CD8-positive, alpha-beta memory T cell (primary cell): ENCODE data around the gene SGCD. TPM values are rescaled to one million over a fixed set of nuclear protein-coding genes. Genes with fewer than 3 reads are reported as not detected.

Source experiments
- CTCF ChIA-PET: fragments of 350-600 bp; sonication (Branson Sonifier 250); formaldehyde crosslinking; loops from one replicate; lab custom pipeline; 2021; ENCODE audit warnings: antibody characterized with exemption; lab: Charles Lee
- POLR2A ChIA-PET: fragments of 350-600 bp; sonication (Branson Sonifier 250); formaldehyde crosslinking; loops from one replicate; lab custom pipeline; 2021; ENCODE audit warnings: antibody characterized with exemption; lab: Charles Lee
- DNase-seq, 5 donors: peaks; one replicate each; pipeline versions ENCODE4 v3.0.0 to v3.0.0-alpha.2; 2020 to 2022; ENCODE audit warnings: mixed read lengths in 1 of 5
- H3K27ac ChIP-seq: one replicate; pipeline ENCODE4 v1.7.0; 2013; ENCODE audit warnings: low read depth, mild to moderate bottlenecking, low read length, moderate library complexity
- H3K27me3 ChIP-seq: 2 replicates; pipeline ENCODE4 v1.7.0; 2013; ENCODE audit warnings: low read length, mild to moderate bottlenecking; ENCODE audit not compliant: insufficient read depth, poor library complexity, severe bottlenecking
- H3K36me3 ChIP-seq: 2 replicates; pipeline ENCODE4 v1.7.0; 2013; ENCODE audit warnings: mild to moderate bottlenecking, low read length, moderate library complexity; ENCODE audit not compliant: insufficient read depth
- H3K4me1 ChIP-seq: 2 replicates; pipeline ENCODE4 v1.7.0; 2013; ENCODE audit warnings: mild to moderate bottlenecking, low read length, moderate library complexity; ENCODE audit not compliant: insufficient read depth
- H3K4me3 ChIP-seq: 2 replicates; pipeline ENCODE4 v1.7.0; 2013; ENCODE audit warnings: mild to moderate bottlenecking, low read length
- H3K9me3 ChIP-seq: 2 replicates; pipeline ENCODE4 v1.7.0; 2013; ENCODE audit warnings: mild to moderate bottlenecking, low read length
- H3K27ac Mint-ChIP-seq, 8 donors: one replicate each; pipeline ENCODE4 v1.8.0; 2020 to 2021; ENCODE audit warnings: mixed read lengths in 8 of 8, mild to moderate bottlenecking in 6 of 8, inconsistent platforms in 3 of 8, moderate library complexity in 3 of 8
- H3K27me3 Mint-ChIP-seq, 2 donors: one replicate each; pipeline ENCODE4 v1.8.0; 2020 to 2021; ENCODE audit warnings: mixed read lengths in 2 of 2, mild to moderate bottlenecking in 1 of 2, moderate library complexity in 1 of 2
- H3K36me3 Mint-ChIP-seq, 3 donors: one replicate each; pipeline ENCODE4 v1.8.0; 2020 to 2021; ENCODE audit warnings: mixed read lengths in 3 of 3, inconsistent platforms in 1 of 3, mild to moderate bottlenecking in 1 of 3
- H3K4me1 Mint-ChIP-seq, 3 donors: one replicate each; pipeline ENCODE4 v1.8.0; 2020 to 2021; ENCODE audit warnings: mixed read lengths in 3 of 3, inconsistent platforms in 1 of 3, mild to moderate bottlenecking in 1 of 3
- H3K4me3 Mint-ChIP-seq, 7 donors: one replicate each; pipeline ENCODE4 v1.8.0; 2020 to 2021; ENCODE audit warnings: mixed read lengths in 7 of 7, mild to moderate bottlenecking in 6 of 7, moderate library complexity in 4 of 7, inconsistent platforms in 2 of 7
- H3K9me3 Mint-ChIP-seq, 5 donors: one replicate each; pipeline ENCODE4 v1.8.0; 2020 to 2022; ENCODE audit warnings: mixed read lengths in 5 of 5, mild to moderate bottlenecking in 3 of 5, moderate library complexity in 2 of 5, inconsistent platforms in 1 of 5
- polyA plus RNA-seq: library from polyadenylated mRNA; unstranded; fragments of 300-500 nt; fragmentation: Illumina TruSeq; gene quantifications from one replicate; pipeline ENCODE4 v1.2.3, GENCODE V29; 2021
- total RNA-seq, 2 experiments: library from RNA; stranded (reverse); gene quantifications; one replicate each; pipeline ENCODE4 v1.2.3, GENCODE V29; 2021

Gene SGCD
- total and polyA plus RNA-seq, 3 experiments from 2014 or later = 0.11 to 0.14 (median 0.11) TPM

DNA sequence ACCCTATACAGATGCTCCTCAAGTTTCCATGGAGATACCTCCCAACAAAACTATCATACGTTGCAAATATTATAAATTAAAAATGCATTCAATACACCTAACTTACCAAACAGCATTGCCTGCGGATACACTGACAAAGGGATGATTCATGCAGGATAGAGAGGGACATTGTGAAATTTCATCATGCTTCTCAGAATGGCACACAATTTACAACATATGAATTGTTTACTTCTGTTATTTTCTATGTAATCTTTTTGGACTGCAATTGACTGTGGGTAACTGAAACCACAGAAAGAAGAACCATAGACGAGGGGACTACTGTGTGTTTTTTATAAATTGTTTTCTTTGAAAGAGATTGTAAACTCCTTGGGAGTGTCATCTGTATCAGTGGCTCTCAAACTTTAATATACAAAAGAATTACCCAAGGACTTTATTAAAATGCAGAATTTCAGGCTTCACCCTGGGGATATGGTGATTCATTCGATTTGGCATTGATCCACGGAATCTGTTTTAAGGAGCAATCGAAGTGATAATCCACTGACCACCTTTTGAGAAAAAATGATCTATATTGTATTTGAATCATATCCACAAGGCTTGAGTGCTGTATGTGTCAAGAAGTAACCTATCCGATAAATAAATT lies 146.4 kb downstream of the SGCD start:
- no peaks in the 10 kb centered on the region for H3K4me1 Mint-ChIP-seq
- no peaks in the 10 kb centered on the region for H3K36me3 Mint-ChIP-seq
- H3K4me3 Mint-ChIP-seq = no peak overlapping the region
- H3K36me3 ChIP-seq = no peaks in the 10 kb centered on the region
- POLR2A ChIA-PET = no interaction called here
- no peaks in the 10 kb centered on the region for H3K9me3 Mint-ChIP-seq
- no peaks in the 10 kb centered on the region for H3K27me3 ChIP-seq
- no peak overlapping the region for H3K27ac ChIP-seq
- DNase-seq = no peak
- H3K27ac Mint-ChIP-seq = no peak overlapping the region
- no peaks in the 10 kb centered on the region for H3K4me1 ChIP-seq
- H3K27me3 Mint-ChIP-seq = peaks cover 5 to 11% of the 10 kb centered on the region in 2 donors
- H3K4me3 ChIP-seq = no peak overlapping the region
- no peaks in the 10 kb centered on the region for H3K9me3 ChIP-seq
- CTCF ChIA-PET = no interaction called here

DNA sequence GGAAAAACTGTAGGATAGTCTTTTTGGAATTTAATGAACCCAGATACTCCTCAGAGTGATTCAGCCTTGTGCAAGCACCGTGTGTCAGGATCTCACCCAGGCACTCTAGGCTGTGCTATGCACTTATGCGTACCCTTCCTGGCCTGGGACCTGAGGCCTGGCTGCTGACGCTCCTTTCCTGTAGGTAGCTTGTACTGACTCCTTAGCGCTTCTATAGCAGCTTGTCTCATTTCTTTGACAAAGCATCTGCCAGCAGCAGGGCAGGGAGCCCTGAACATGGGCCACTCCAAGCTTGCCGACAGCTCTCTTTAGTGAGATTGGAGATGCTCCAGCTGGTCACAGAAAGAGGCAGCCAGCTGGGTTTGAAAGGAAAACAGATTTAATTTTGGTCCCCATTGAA lies 147.3 kb downstream of the SGCD start:
- POLR2A ChIA-PET = no interaction called here

DNA sequence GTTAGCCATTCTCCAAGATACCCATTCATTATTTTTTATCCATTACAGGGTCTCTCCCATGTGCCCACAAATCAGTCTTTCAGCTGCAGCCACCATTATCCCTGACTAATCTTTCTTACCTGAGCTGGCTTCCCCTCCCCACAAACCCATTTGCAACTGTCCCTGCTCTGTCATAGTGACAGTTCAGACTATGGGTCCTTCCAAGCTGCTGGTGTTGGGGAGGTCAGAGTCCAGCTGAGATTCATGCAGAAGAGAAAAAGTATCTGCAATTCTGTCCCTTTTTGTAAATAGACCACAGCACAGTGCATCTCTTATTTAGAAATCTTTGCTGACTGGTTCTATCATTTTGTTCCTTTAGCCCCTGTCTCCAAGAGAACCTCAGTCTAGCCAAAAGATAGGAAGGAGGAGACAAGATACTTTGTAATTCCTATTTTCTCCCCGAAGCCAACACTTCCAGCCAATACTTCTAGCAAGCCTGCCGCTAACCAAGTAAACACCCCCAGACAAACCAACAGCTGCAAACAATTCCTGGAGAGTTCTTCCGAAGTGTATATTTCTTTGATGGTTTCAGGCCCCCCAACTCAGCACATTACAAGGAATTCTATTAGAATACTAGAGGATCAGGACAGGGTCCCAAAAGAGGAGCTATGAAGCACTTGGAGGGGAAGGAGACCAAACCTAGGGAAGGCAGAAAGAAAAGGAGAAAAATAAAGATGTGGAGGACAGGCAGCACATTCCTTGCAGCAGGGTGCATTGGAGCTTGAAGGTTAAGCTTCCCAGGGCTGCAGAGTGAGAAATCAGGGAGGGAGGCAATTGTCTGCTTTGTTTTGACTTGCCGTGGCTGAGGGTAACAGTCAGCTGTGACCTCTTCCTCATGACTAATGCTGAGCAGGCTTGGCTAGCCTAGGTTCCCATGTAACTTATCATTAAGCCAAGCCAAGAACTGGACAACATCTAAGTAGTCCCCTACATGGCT lies 148.5 kb downstream of the SGCD start:
- no peak overlapping the region for H3K4me3 Mint-ChIP-seq
- no peak for DNase-seq
- H3K9me3 Mint-ChIP-seq = no peaks in the 10 kb centered on the region
- no peaks in the 10 kb centered on the region for H3K4me1 Mint-ChIP-seq
- no peaks in the 10 kb centered on the region for H3K36me3 Mint-ChIP-seq
- H3K27ac Mint-ChIP-seq = no peak overlapping the region
- Histone ChIP-seq H3K9me3 (no peaks in the 10 kb centered on the region), H3K27me3 (no peaks in the 10 kb centered on the region), H3K4me3 (no peak overlapping the region), H3K4me1 (no peaks in the 10 kb centered on the region), H3K36me3 (no peaks in the 10 kb centered on the region), H3K27ac (no peak overlapping the region)
- ChIA-PET POLR2A (no interaction called here), CTCF (no interaction called here)
- peaks cover 5 to 11% of the 10 kb centered on the region in 2 donors for H3K27me3 Mint-ChIP-seq

More for the DNA sequence above, 147.3 kb downstream of the SGCD start:
- H3K27me3 Mint-ChIP-seq = peaks cover 5 to 11% of the 10 kb centered on the region in 2 donors
- no peaks in the 10 kb centered on the region for H3K9me3 Mint-ChIP-seq
- CTCF ChIA-PET = no interaction called here
- DNase-seq = no peak
- H3K4me1 ChIP-seq = no peaks in the 10 kb centered on the region
- no peaks in the 10 kb centered on the region for H3K4me1 Mint-ChIP-seq
- H3K4me3 ChIP-seq = no peak overlapping the region
- H3K36me3 Mint-ChIP-seq = no peaks in the 10 kb centered on the region
- H3K27ac Mint-ChIP-seq = no peak overlapping the region
- no peak overlapping the region for H3K27ac ChIP-seq
- no peaks in the 10 kb centered on the region for H3K27me3 ChIP-seq
- no peak overlapping the region for H3K4me3 Mint-ChIP-seq
- H3K9me3 ChIP-seq = no peaks in the 10 kb centered on the region
- H3K36me3 ChIP-seq = no peaks in the 10 kb centered on the region

DNA sequence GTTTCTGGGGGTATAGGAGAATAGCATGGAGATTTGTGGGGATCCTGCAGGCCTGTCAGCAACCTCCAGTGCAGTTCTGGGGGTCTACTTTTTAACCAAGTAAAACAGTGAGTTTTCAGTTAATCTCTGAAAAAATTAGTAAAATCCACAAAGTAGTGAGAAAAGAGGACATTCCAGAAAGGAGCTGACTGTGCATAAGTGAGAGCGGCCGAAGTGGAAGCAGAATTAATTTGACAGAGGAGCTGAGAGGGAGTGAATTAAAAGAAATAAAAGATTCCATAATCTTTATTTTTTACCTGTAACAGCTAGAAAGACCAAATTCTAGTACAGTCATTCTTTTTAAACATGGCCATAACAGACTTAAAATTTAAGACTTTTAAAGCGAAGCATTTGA lies 149.2 kb downstream of the SGCD start:
- no peaks in the 10 kb centered on the region for H3K4me1 Mint-ChIP-seq
- no peaks in the 10 kb centered on the region for H3K9me3 Mint-ChIP-seq
- POLR2A ChIA-PET = no interaction called here

DNA sequence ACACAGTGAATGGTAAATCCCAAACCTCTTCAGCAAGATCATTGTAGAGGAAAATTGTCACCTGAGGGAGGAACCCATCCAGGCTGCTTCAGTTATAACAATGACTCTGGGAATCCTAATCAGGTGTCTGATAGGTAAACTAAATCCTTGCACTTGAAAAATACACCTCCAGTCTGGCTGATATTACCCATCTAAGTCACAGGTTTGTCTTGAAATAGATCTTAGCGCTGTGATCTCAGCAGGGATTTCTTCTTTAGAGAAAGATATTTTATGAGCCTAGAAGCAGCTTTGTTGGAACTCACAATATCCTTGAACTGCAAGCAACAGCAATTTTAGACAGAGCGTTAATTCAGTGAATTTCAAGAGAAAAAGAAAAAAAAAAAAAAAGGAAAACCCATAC lies 149.7 kb downstream of the SGCD start:
- Histone ChIP-seq H3K27me3 (no peaks in the 10 kb centered on the region), H3K4me3 (no peak overlapping the region), H3K36me3 (no peaks in the 10 kb centered on the region), H3K9me3 (no peaks in the 10 kb centered on the region), H3K27ac (no peak overlapping the region), H3K4me1 (no peaks in the 10 kb centered on the region)
- POLR2A ChIA-PET = no interaction called here
- no peak for DNase-seq
- Mint-ChIP-seq H3K27ac (no peak overlapping the region), H3K36me3 (peaks cover 0 to 2% (median 0%) of the 10 kb centered on the region in 3 donors), H3K9me3 (no peaks in the 10 kb centered on the region), H3K27me3 (peaks cover 7 to 18% of the 10 kb centered on the region in 2 donors), H3K4me3 (no peak overlapping the region), H3K4me1 (no peaks in the 10 kb centered on the region)
- CTCF ChIA-PET = no interaction called here

More for the DNA sequence above, 149.2 kb downstream of the SGCD start:
- peaks cover 5 to 17% of the 10 kb centered on the region in 2 donors for H3K27me3 Mint-ChIP-seq
- H3K36me3 Mint-ChIP-seq = peaks cover 0 to 2% (median 0%) of the 10 kb centered on the region in 3 donors
- no peak overlapping the region for H3K4me3 ChIP-seq
- no peak overlapping the region for H3K27ac Mint-ChIP-seq
- DNase-seq = no peak
- no peaks in the 10 kb centered on the region for H3K27me3 ChIP-seq
- H3K4me1 ChIP-seq = no peaks in the 10 kb centered on the region
- H3K36me3 ChIP-seq = no peaks in the 10 kb centered on the region
- CTCF ChIA-PET = no interaction called here
- no peak overlapping the region for H3K4me3 Mint-ChIP-seq
- no peaks in the 10 kb centered on the region for H3K9me3 ChIP-seq
- H3K27ac ChIP-seq = no peak overlapping the region

DNA sequence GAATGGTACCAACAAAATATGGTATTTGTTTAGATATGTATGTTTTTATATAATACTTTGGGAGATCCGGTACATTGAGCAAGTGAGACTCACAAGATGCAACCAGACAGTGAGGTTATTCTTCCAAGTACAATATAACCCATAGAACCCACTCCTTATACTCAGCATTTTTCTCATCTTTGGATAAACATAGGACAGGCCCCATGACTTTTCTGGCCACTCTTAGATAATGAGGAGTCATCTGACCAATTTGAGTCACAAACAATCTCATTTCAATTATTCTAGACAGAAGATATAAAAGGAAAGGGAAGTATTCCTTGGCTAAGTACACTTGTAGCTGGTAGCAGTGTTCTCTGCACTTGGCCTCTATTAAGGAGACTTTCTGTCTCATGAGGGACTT lies 150.2 kb downstream of the SGCD start:
- no peak overlapping the region for H3K4me3 ChIP-seq
- no peaks in the 10 kb centered on the region for H3K9me3 Mint-ChIP-seq
- ChIA-PET POLR2A (no interaction called here), CTCF (no interaction called here)
- H3K4me3 Mint-ChIP-seq = no peak overlapping the region
- H3K36me3 ChIP-seq = no peaks in the 10 kb centered on the region
- H3K27ac Mint-ChIP-seq = no peak overlapping the region
- H3K27ac ChIP-seq = no peak overlapping the region
- DNase-seq = no peak
- peaks cover 0 to 2% (median 0%) of the 10 kb centered on the region in 3 donors for H3K36me3 Mint-ChIP-seq
- no peaks in the 10 kb centered on the region for H3K9me3 ChIP-seq
- H3K4me1 ChIP-seq = no peaks in the 10 kb centered on the region
- H3K4me1 Mint-ChIP-seq = no peaks in the 10 kb centered on the region
- peaks cover 8 to 18% of the 10 kb centered on the region in 2 donors for H3K27me3 Mint-ChIP-seq
- H3K27me3 ChIP-seq = no peaks in the 10 kb centered on the region

DNA sequence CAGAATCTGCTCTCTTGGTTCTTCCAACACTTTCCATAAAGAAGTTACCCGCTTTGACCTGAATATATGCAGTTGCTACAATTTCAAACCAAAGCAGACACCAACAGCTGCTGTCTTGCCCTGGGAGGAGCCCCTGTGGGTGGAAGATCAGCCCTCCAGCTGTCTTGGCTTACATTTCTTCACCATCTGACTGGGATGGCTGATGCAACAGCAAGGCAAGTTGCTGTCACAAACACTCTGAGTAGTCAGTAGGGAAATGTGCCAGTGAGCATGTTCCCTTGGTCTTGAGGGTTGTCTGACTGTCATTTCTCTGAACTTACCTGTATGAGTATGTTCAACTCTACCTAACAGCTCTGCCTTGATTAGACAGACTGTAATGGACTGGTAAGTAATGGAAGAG lies 152.9 kb downstream of the SGCD start:
- H3K9me3 Mint-ChIP-seq = no peaks in the 10 kb centered on the region
- no peaks in the 10 kb centered on the region for H3K4me1 ChIP-seq
- H3K4me3 Mint-ChIP-seq = no peak overlapping the region
- H3K27me3 Mint-ChIP-seq = peaks cover 12% of the 10 kb centered on the region in 2 donors
- no peak for DNase-seq
- no peaks in the 10 kb centered on the region for H3K27me3 ChIP-seq
- no peaks in the 10 kb centered on the region for H3K36me3 ChIP-seq
- POLR2A ChIA-PET = no interaction called here
- no peaks in the 10 kb centered on the region for H3K4me1 Mint-ChIP-seq
- no peak overlapping the region for H3K27ac Mint-ChIP-seq
- no peak overlapping the region for H3K27ac ChIP-seq
- CTCF ChIA-PET = no interaction called here
- H3K36me3 Mint-ChIP-seq = peaks cover 0 to 2% (median 0%) of the 10 kb centered on the region in 3 donors
- no peaks in the 10 kb centered on the region for H3K9me3 ChIP-seq
- no peak overlapping the region for H3K4me3 ChIP-seq

DNA sequence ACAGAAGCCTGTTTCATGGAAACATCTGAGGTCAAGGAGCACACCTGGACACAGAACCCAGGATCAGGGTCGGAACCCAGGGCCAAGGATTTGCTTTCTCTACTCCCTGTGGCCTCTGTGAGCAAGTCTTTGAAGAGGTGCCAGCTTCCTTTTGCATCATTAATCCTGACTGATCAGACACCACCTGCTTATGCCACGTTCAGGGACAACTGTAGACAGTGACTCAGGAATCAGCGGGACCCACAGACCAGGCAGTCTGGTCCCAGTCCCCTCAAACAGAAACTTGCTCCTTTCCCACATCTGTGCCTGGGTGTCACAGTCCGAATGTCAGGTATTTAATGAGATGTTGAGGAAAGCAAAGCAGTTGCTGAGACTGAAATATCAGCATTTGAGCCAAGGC lies 154.8 kb downstream of the SGCD start:
- Histone ChIP-seq H3K4me3 (no peak overlapping the region), H3K27ac (no peak overlapping the region), H3K36me3 (no peaks in the 10 kb centered on the region), H3K27me3 (no peaks in the 10 kb centered on the region), H3K9me3 (no peaks in the 10 kb centered on the region), H3K4me1 (no peaks in the 10 kb centered on the region)
- no peaks in the 10 kb centered on the region for H3K4me1 Mint-ChIP-seq
- no peak for DNase-seq
- H3K27ac Mint-ChIP-seq = no peak overlapping the region
- ChIA-PET CTCF (no interaction called here), POLR2A (no interaction called here)
- H3K27me3 Mint-ChIP-seq = peaks cover 6 to 12% of the 10 kb centered on the region in 2 donors
- peaks cover 0 to 2% (median 0%) of the 10 kb centered on the region in 3 donors for H3K36me3 Mint-ChIP-seq
- H3K9me3 Mint-ChIP-seq = peaks cover under 1 to 9% (median 5%) of the 10 kb centered on the region in 5 donors
- H3K4me3 Mint-ChIP-seq = no peak overlapping the region
